HG02763 (cell line): ENCODE measurements around the gene SMARCA4.

Experiments used
- ATAC-seq: cut with Tn5 transposase; IDR thresholded peaks from one replicate; pipeline ENCODE4 v1.9.1; 2021; ENCODE audit warnings: mild to moderate bottlenecking, moderate library complexity; ENCODE audit not compliant: unreplicated experiment

SMARCA4 gene

DNA sequence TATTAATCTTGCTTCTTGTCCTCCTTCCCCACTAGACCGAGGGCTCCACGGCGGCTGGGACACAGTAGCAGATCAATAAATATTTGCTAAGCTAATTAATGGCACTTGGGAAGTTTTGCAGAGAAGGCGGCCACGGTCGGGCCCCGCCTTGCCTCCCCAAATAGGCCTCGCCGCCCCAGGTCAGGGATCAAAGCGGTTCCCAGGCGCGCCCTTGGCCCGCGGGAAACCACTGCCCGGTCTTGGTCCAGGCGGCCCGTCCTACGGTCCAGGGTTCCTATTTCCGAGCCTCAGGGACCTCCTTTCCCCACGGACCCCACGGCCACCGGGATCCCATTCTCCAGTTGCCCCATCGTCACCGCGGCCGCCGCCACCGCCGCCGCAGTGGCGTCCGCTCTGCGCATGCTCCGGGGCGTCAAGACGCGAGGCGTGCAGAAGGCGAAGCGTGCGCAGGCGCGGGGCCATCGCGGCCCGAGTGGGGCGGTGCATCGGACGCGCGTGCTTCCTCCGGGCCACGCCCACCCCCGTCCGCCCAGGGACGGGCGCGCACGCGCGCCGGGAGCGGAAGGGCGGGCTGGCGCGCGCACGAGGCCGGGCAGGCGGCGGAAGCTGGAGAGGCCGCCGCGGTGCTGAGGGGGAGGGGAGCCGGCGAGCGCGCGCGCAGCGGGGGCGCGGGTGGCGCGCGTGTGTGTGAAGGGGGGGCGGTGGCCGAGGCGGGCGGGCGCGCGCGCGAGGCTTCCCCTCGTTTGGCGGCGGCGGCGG, at the start of gene SMARCA4:
SMARCA4 (plus strand) TSS at position 717 of the 759 bp plus-strand sequence. CDS start 23,122 bp downstream, outside the sequence.
- ATAC-seq: peak; percentile 78

DNA sequence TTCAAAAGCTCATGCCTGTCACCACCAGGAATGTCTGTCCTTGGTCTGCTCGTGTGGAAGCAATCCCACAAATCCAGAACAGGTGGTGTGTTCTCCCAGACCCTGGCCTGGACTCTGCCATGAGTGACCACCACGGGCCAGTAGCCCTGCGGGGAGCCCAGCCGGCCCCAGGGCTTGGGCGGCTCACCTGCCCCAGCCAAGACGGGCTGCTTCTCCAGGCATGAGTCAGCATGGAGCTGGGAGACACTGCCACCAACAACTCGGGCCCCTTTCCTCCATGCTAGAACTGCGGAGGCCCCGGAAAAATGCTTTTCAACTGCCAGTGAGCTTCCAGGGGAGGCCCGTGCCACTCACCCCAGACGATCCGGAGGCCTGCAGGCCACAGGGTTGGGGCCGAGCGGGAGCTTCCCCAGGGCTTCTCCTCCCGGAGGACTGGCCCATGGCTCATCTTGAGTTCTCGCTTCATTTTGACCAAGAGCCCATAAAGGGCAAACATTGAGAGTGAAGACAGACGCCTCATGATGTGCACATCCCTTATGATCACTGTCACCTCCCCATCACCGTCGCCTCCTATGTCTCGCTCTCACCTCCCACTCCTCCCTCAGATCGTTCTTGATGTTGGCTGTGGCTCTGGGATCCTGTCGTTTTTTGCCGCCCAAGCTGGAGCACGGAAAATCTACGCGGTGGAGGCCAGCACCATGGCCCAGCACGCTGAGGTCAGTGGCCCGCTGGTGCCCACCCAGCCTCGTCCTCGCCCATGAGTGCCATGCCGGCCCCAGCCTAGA, 49.1 kb upstream of the SMARCA4 start:
- no peak for ATAC-seq

DNA sequence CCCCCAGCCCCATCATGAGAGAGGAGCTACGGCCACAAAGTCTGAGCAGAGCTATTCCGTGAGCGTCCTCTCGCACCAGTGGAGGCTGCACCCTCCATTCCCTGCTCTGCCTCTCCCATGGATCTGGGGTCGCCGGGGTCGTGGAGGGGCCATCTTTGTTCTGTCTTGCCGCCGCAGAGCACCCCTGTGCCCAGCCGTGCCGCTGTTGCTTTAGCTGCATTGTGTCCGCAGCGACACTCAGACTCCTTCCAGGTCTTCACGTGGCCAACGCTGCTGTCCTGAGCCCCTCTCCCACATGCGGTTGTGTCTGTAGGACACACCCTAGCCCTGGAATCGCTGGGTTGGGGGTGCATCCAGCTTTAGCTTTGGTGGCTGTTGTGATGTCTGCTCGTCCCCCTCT, 48.2 kb upstream of the SMARCA4 start:
- no peak for ATAC-seq

DNA sequence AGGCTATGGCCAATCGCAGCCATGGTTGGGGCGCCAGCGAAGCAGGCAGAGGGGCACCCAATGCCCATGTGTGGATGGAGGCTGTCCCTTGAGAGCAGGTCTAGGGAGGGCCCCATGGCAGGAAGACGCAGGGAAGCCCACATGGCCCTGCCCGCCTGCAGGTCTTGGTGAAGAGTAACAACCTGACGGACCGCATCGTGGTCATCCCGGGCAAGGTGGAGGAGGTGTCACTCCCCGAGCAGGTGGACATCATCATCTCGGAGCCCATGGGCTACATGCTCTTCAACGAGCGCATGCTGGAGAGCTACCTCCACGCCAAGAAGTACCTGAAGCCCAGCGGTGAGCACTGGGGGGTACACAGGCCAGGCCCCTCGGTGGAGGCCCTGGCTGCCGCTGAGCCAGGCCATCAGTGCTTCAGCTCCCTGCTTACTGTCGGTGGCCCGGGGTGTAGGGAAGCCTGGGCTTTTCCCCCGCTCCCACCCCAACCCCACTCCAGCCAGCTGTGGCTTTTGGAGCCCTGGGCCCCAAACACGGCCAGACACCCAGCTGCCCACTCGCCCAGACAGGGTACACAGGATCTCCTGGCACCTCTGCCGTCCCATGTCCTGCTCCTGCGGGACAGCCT, 47.0 kb upstream of the SMARCA4 start:
- ATAC-seq: no peak

DNA sequence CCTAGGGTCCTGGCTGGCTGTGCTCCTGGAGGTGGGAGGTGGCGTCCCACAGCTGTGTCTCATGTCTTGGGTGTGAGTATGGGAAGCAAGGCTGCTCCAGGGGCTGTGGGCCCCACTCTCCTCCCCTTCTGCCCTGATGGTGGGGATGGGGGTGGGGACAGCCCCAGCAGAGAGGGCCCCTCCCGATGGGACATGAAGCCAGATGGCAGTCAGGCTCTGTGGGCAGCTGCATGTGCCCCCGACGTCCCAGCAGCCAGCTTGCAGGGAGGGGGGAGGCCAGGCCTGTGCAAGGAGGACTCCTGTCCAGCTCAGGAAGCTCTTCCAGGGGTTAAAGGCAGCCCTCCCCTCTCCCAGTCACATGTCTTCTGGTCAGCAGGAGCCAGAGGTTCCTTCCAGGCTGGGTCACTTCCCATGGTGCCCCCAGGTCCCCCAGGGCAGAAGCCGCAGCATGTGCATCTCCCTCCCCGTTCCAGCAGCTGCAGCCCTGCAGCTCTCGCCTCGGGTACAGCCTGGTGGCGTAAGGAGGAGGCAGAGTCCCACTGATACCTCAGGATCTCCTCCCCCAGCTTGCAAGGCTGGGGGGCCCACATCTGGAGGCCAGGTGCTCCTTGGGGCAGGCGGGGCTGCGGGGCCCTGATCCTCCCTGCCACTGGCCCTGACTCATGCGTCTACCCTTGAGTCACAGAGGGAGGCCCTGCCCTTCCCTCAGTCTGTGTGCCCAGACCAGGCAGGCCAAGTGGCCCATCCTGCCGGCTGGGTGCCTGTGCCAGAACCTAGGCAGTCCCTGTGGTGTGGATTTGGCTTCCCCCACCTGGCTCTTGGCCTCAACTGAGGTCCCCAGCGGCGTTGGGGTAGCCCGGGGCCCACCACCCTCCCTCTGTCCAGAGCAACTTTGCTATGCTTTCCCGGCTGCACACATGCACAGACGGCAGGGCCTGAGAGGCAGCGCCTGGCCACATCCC, 45.4 kb upstream of the SMARCA4 start:
- no peak for ATAC-seq

DNA sequence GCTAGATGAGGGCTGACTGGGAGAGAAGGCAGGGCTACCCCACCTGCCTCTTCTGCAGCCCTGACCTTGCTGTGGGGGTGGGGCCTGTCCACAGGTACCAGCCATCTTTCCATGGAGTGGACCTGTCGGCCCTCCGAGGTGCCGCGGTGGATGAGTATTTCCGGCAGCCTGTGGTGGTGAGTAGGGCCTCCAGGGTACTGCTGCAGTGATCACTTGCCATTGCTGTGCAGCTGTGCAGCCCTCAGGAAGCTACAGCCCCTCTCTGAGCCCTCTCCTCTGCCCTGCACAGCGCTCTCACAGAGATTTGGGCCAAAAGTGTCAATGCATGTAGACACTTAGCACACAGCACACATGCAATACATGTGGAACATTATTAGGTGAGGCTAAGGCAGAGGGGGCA, 44.2 kb upstream of the SMARCA4 start:
- no peak for ATAC-seq

GRCh38 chr19:10918359-10918758, 42.5 kb upstream of the SMARCA4 start:
- ATAC-seq: no peak

DNA sequence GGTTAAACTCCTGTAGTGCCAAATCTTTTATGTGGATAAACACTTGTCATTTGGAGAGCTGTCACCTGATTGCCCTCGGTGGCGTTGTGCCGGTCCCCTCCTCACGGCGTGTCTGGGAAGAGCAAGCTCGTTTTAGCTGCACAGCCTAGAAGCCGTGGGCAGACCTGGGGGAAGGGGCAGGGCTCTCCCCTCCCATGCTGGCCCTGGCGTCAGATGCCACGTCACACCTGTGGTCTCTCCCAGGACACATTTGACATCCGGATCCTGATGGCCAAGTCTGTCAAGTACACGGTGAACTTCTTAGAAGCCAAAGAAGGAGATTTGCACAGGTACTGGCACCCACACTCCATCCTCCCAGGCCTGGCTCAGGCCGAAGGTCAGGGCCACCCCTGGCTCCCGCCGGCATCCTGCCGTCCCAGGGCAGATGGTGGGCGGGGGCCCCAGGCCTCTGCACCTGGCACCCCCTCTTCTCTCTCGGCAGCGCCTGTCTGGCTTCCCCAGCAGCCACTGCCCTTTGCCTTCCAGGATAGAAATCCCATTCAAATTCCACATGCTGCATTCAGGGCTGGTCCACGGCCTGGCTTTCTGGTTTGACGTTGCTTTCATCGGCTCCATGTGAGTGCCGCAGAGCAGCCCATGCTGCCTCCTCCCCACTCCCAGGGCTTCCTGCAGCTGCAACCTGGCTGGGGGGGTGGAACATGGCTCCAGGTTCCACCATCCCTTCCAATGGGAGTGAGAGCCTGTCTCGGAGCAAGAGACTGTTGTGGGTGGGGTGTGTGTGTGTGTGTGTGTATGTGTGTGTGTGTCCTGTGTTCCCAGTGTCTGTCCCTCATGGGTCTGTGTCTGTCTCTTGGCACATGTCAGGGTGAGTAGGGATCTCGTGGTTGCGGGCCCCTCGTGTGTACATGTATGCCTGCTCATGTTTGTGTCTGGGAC, 41.2 kb upstream of the SMARCA4 start:
- no peak for ATAC-seq

GRCh38 chr19:10920288-10920655, 40.6 kb upstream of the SMARCA4 start:
- no peak for ATAC-seq

- no peak for ATAC-seq
These were observed 40.0 kb upstream of the SMARCA4 start for GRCh38 chr19:10920781-10921180.

DNA sequence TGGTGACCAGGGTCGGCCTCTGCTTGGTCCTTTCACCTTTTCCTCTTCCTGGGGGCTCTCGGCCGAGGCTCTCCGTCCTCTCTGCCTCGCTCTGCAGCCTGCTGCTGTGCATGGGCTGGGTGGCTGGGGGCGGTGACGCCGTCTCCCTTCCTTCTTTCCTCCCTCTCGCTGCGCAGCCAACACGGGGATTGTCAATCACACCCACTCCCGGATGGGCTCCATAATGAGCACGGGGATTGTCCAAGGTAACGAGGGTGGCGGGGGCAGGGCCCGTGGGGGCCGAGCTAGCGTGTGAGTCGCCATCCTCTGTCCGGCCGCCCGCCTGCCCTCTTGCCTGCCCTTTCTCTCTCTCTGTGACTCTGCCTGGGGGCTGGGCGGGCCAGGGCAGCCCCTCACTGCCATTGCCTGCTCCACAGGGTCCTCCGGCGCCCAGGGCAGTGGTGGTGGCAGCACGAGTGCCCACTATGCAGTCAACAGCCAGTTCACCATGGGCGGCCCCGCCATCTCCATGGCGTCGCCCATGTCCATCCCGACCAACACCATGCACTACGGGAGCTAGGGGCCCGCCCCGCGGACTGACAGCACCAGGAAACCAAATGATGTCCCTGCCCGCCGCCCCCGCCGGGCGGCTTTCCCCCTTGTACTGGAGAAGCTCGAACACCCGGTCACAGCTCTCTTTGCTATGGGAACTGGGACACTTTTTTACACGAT, 39.5 kb upstream of the SMARCA4 start:
- ATAC-seq: no peak

- ATAC-seq: no peak
These were observed 38.8 kb upstream of the SMARCA4 start for GRCh38 chr19:10921910-10922637.

DNA sequence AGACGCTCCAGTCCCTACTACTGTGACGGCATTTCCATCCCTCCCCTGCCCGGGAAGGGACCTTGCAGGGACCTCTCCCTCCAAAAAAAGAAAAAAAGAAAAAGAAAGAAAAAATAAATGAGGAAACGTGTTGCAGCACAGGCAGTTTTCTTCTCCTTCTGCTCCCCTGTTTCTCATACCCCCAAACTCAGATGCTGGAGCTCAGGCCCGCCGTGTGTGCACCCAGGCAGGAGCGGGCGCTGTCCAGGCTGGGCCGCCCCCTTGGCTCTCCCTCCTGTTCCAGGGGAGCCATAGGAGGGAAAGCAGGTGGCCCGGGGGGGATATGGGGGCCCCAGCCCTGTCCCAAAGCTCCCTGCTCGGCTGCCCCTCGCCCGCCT, 38.2 kb upstream of the SMARCA4 start:
- no peak for ATAC-seq

GRCh38 chr19:10923260-10924112, 37.3 kb upstream of the SMARCA4 start:
- no peak for ATAC-seq

DNA sequence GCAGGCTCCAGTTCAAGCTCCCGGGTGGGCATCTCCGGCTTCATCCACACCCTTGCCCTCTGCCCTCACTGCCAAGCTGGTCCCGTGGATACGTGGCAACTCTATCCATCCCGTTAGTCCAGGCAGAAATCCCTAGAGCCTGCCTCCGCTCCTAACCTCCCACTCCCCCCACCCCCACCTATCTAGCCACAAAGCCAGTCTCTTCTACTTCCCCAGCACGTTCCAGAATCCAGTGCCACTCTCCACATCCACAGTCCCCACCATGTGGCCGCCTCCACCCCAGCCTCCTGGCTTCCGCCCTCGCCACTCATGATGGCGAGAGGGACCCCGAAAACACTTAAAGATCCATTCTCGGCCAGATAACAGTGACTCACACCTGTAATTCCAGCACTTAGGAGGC, 36.2 kb upstream of the SMARCA4 start:
- ATAC-seq: no peak

GRCh38 chr19:10927730-10928562, 32.9 kb upstream of the SMARCA4 start:
- ATAC-seq: no peak
